ENCODE data around the gene COX4I1.

COX4I1 gene

GRCh38 chr16:85808926-85809325 lies 9.4 kb downstream of the COX4I1 start (continued):
- TF ChIP-seq, protein P1, sequence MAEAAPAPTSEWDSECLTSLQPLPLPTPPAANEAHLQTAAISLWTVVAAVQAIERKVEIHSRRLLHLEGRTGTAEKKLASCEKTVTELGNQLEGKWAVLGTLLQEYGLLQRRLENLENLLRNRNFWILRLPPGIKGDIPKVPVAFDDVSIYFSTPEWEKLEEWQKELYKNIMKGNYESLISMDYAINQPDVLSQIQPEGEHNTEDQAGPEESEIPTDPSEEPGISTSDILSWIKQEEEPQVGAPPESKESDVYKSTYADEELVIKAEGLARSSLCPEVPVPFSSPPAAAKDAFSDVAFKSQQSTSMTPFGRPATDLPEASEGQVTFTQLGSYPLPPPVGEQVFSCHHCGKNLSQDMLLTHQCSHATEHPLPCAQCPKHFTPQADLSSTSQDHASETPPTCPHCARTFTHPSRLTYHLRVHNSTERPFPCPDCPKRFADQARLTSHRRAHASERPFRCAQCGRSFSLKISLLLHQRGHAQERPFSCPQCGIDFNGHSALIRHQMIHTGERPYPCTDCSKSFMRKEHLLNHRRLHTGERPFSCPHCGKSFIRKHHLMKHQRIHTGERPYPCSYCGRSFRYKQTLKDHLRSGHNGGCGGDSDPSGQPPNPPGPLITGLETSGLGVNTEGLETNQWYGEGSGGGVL (tag by site-specific recombination; IDR thresholded peaks at IDR 0.05) = no peak
- no peak for TF ChIP-seq KLF8 (tag by site-specific recombination; IDR thresholded peaks at IDR 0.05)

DNA sequence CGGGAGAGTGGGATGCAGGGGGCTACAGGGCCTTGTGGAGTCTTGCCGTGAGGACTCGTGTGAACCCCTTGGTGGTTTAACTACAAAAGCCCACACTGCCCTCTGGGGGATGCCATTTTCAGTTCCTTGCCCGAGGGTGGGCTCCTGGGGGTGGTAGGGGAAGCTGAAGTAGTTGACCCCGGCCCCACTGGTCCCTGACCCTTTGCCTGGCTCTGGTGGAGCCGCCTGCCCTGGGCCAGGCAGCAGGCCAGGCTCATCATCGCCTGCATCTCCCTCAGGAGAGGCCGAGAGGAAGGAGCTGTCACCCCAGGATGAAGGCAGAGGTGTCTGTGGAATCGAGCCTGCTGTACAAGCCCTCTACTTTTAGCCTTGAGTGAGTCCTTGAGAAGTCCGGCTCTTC lies 10.2 kb downstream of the COX4I1 start:
- no peak overlapping the region for H3K4me3 ChIP-seq (ENCODE audit: low read depth, low read length)
- TF ChIP-seq ZNF18 (tag by site-specific recombination; IDR thresholded peaks at IDR 0.05) (no peak), ZNF266 (tag by site-specific recombination; IDR thresholded peaks at IDR 0.05; ENCODE audit: low read depth) (no peak), ZNF792 (tag by site-specific recombination; IDR thresholded peaks at IDR 0.05) (no peak), ZNF843 (tag by site-specific recombination; IDR thresholded peaks at IDR 0.05) (no peak), ZNF658 (tag by site-specific recombination; IDR thresholded peaks at IDR 0.05) (no peak), ZNF548 (tag by site-specific recombination; IDR thresholded peaks at IDR 0.05) (no peak), ZNF510 (tag by site-specific recombination; IDR thresholded peaks at IDR 0.05; ENCODE audit: insufficient replicate concordance) (no peak), ZBTB17 (tag by site-specific recombination; IDR thresholded peaks at IDR 0.05) (no peak), ZNF473 (tag by site-specific recombination; IDR thresholded peaks at IDR 0.05) (no peak), ZNF654 (tag by site-specific recombination; IDR thresholded peaks at IDR 0.05; ENCODE audit: low read depth) (no peak), ZEB2 (tag by site-specific recombination; IDR thresholded peaks at IDR 0.05) (no peak), ZIC2 (tag by site-specific recombination; IDR thresholded peaks at IDR 0.05) (no peak), EGR2 (tag by site-specific recombination; IDR thresholded peaks at IDR 0.05; ENCODE audit: low read depth) (no peak), ZNF184 (tag by site-specific recombination; IDR thresholded peaks at IDR 0.05) (no peak), ZNF514 (tag by site-specific recombination; IDR thresholded peaks at IDR 0.05) (no peak)
- TF ChIP-seq, protein P2, sequence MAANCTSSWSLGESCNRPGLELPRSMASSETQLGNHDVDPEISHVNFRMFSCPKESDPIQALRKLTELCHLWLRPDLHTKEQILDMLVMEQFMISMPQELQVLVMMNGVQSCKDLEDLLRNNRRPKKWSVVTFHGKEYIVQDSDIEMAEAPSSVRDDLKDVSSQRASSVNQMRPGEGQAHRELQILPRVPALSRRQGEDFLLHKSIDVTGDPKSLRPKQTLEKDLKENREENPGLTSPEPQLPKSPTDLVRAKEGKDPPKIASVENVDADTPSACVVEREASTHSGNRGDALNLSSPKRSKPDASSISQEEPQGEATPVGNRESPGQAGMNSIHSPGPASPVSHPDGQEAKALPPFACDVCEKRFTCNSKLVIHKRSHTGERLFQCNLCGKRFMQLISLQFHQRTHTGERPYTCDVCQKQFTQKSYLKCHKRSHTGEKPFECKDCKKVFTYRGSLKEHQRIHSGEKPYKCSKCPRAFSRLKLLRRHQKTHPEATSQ (tag by site-specific recombination; IDR thresholded peaks at IDR 0.05) = no peak
- TF ChIP-seq, protein P3, sequence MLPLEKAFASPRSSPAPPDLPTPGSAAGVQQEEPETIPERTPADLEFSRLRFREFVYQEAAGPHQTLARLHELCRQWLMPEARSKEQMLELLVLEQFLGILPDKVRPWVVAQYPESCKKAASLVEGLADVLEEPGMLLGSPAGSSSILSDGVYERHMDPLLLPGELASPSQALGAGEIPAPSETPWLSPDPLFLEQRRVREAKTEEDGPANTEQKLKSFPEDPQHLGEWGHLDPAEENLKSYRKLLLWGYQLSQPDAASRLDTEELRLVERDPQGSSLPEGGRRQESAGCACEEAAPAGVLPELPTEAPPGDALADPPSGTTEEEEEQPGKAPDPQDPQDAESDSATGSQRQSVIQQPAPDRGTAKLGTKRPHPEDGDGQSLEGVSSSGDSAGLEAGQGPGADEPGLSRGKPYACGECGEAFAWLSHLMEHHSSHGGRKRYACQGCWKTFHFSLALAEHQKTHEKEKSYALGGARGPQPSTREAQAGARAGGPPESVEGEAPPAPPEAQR (tag by site-specific recombination; IDR thresholded peaks at IDR 0.05) = no peak
- no peaks in the 10 kb centered on the region for H3K4me1 ChIP-seq (ENCODE audit: control insufficient read depth, insufficient read depth, low read length)
- no peak overlapping the region for H3K27ac ChIP-seq (ENCODE audit: extremely low read depth, low read depth, low read length)
- peaks cover 3 to 26% of the 10 kb centered on the region in 2 experiments; a peak in 2 of 3 replicates for H3K36me3 ChIP-seq (ENCODE audit: control insufficient read depth in 2 of 2, insufficient read depth in 1 of 2, low read length in 2 of 2)
- no peaks in the 10 kb centered on the region for H3K9me3 ChIP-seq (ENCODE audit: control insufficient read depth, insufficient read depth, low read depth, low read length)
- POLR2A ChIA-PET = no interaction called here
- CTCF ChIA-PET = interaction anchor here (0.6 to 2.1 kb wide), 2 partner anchors 10 to 197 kb away, joined by 5 to 6 read pairs; no protein-coding TSS in a partner anchor
